Stimulated activated naive CD4-positive, alpha-beta T cell treated with Interleukin-2 at 50 U/mL for 16 hours (primary cell): ENCODE results near the gene FASTKD1.

Experiments used
- DNase-seq: peaks from one replicate; lab custom pipeline; 2025; lab: John Stamatoyannopoulos, UW

Gene FASTKD1

DNA sequence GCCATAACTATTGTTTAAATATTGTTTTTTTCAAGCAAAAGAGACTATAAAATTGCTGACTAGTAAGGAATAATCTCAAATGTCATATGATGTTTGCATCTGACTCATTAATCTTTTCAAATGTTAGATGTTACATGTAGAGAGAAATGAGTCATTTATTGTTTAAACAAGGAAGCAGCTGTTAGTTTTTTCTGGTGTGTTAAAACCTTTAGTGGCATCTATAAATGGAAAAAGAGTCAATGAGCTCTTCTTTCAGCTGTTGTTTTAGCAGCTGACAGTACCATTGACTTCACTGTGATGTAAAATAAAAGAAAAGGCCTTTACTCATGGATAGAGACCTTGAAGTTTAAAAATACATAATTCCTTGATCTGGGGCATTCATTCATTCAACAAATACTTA is 66.0 kb downstream of the FASTKD1 start:
- DNase-seq = no peak

- DNase-seq = no peak
Observed at GRCh38 chr2:169504651-169505050, 69.0 kb downstream of the FASTKD1 start.

- DNase-seq = no peak
Observed at GRCh38 chr2:169495310-169495928, 78.2 kb downstream of the FASTKD1 start.

DNA sequence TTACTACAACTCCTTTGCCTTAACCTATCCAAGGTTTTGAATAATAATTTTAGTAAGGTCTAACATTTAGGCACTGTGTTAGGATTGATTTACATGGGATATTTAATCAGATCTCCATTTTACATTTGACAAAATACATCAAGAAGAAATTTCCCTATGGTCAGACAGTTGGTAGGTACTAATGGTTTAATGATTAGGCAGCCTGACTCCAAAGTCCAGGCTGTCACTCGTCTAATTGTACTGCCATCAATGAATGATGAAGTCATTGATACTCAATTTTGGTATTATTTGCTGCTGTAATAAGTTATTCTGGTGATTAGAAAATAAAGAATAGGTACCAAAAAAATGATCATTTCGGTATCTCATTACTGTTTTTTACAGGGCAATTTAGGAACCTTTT is 80.3 kb downstream of the FASTKD1 start:
- no peak for DNase-seq

- DNase-seq = no peak
Observed at GRCh38 chr2:169491378-169491777, 82.3 kb downstream of the FASTKD1 start.

DNA sequence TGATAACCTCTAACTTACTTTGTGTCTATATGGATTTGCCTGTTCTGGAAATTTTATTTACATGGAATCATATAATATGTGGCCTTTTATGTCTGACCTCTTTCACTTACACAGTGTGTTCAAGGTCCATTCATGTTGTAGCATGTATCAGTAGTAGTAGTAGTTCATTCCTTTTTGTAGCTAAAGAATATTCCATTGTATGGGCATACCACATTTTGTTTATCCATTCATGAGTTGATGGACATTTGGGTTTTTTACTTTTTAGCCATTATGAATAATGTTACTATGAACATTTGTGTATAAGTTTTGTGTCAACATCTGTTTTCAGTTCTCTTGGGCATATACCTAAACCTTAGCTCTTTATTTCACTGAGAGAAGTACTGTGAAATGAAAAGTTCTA is 82.8 kb downstream of the FASTKD1 start:
- DNase-seq = no peak

GRCh38 chr2:169486487-169486886 is 87.2 kb downstream of the FASTKD1 start:
- DNase-seq = no peak

DNA sequence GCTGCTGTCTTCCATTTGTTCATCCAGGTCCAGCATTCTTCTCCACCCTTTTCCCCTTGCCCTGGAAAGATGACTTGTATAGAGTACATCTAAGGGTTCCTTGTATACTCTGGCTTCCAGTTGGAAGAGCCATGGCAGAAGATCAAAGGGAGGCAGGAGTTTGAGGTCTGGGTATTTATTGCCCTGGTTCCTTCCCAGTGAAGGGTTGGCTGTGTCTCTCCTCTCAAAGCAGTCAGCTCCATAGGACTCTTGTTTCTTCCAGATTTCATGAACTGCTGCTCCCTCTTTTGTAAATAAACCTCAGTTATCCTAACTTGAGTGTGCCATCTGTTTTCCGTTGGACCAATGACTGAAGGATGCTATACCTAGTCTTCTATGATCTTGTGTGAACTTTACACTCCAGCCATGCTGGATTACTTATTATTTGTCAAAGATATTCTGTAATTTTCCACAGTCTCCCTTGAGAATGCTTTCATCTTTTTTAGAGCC is 88.0 kb downstream of the FASTKD1 start:
- DNase-seq = no peak

DNA sequence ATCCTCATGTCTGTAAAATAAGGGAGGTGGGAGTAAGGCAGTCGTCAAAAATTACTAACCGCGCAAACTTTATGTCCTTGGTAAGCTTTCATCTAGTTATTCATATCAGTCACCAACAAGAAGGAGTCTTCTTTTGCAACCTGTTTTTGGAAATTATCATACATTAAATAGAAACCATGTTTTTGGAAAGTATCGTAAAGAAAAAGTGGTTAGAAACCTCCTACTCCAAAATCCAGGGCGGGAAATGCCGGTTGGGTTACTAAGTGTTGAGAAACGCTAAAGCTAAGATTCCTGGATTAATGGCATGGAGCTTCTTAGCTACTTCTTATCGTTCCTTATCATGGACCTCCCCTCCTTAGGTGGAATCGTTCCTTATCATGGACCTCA is 93.6 kb downstream of the FASTKD1 start:
- no peak for DNase-seq
